ENCODE results near the gene RCL1.

RCL1 gene

GRCh38 chr9:4844056-4844838, 51.5 kb downstream of the RCL1 start:
- no peak for DNase-seq

- no peak for DNase-seq
Observed at GRCh38 chr9:4849369-4849768, 56.6 kb downstream of the RCL1 start.

- no peak for DNase-seq
Observed at GRCh38 chr9:4850603-4851310, 58.0 kb downstream of the RCL1 start.

- DNase-seq: no peak
Observed at GRCh38 chr9:4852419-4852818, 59.7 kb downstream of the RCL1 start.

DNA sequence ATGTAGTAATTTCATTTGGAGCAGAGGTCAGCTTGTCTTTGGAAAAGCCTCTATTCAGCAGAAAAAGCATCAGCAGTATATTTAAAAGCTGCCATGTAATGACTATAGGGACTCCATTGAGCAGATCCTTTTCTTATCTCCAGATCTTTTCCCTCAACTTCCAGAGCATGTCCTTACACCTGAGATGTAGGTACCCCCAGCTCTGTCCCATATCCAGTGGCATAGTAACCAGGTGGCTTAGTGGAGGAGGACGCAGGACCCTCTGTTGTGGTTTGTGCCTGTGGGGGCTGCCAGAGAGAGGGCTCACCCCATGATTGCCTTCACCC, 61.5 kb downstream of the RCL1 start:
- no peak for DNase-seq

GRCh38 chr9:4855841-4856240, 63.1 kb downstream of the RCL1 start:
- DNase-seq: no peak

- no peak for DNase-seq
Observed at GRCh38 chr9:4857163-4857810, 64.5 kb downstream of the RCL1 start.

- no peak for DNase-seq
Observed at GRCh38 chr9:4859035-4859434, 66.3 kb downstream of the RCL1 start.

- DNase-seq: no peak
Observed at GRCh38 chr9:4860383-4860782, 67.6 kb downstream of the RCL1 start.

DNA sequence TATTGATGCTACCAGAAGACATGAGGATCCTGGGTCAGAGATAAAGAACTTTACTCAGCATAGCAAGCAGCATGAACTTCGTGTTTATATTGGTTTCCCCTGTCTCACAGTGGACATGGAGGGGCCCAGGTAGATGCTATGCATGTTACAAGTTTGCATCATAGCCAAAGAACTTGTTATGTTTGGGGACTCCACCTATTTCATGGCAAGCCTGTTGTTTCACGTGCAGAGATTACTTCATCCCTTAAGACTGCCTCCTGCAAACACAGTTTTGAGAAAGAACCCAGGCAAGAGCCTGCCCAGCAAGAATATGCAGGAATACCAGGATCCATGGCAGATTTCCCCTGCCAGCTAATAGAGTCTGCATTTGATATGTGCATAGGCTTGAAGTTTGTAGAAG, 68.4 kb downstream of the RCL1 start:
- DNase-seq: no peak

GRCh38 chr9:4861736-4862451, 69.2 kb downstream of the RCL1 start:
- DNase-seq: no peak

- no peak for DNase-seq
Observed at GRCh38 chr9:4862506-4863250, 69.9 kb downstream of the RCL1 start.

DNA sequence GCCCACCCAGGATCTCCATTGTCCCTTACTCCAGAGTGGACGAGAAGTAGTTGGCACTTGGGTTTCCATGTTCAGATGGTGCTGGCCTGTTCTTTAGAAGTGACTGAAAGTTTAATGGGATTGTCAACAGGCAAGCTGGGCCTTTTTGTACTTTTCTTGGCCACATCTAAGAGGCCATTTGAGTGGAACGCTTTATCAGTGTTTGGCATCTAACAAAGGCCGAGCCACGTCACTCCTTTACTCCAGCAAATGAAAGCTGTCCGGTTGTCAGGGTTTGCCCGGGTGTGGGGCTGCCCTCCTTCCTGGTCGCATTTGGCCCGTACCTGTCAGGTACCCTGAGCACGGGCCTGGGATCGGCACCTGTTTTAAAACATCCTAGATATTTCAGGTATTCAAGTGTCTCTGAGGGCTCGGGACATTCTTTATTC, 71.5 kb downstream of the RCL1 start:
- DNase-seq: no peak

GRCh38 chr9:4864698-4865097, 72.0 kb downstream of the RCL1 start:
- DNase-seq: no peak

- no peak for DNase-seq
Observed at GRCh38 chr9:4865681-4866080, 72.9 kb downstream of the RCL1 start.

DNA sequence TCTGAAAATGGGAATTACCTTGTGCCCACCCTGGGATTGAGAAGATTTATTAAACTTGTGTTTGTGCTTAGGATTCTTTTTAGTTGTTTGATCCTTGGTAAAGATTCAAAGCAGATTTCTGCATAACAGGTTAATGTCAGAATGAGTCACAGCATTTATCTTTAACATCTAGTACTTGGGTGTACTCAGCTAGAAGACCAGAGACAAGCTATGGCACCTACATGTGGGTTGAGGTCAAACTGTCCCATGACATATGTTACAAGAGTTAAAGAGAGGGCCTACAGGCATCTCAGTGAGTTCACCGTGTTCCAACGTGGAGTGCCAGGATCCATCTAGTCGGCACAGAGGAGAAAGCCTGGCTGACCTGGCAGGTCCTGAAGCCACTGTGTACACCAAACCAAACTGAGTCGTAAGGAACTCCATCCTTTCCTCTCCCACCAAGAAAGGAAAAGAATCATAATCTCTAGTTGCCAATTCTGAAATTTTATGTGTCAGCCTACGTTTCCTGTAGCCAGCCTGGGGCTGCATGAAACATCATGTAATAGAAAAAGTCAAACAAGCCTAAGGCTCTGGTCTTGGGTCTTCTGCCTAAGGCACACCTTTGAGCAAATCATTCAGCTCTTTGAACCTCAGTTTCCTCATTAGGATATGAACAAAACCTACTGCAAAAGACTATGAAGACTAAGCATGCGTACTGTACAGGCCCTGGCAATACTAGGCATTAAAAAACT, 73.7 kb downstream of the RCL1 start:
- DNase-seq: no peak

DNA sequence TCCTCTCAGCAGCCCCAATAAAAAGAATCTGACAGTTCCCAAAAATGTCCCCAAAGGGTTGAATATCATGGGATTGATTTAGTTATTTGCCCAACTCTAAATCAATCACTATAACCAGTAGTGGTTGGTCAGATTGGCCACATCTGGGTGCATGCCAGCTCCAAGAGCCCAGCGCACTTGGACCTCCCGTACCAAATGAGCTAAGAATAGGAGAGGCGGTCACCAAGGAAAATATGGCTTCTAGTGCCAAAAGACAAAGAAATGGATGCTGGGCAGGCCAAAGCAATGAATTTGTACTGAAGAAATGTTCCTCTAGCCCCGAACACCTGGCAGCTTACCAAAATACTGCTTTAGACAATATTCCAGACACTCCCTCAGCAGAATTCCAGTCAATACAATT, 80.3 kb downstream of the RCL1 start:
- no peak for DNase-seq

DNA sequence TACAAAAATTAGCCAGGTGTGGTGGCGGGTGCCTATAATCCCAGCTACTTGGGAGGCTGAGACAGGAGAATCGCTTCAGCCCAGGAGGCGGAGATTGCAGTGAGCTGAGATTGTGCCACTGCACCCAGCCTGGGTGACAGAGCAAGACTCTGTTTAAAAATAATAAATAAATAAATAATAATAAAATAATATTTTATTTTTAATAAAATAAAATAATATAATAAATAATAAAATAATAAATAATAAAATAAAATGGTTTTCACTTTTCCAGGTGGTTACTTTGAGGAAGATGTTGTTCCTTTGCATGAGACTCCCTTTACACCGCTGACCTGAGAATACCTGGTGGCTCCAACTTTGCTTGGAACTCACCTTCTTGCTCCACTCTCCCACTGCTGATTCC, 82.8 kb downstream of the RCL1 start:
- no peak for DNase-seq

DNA sequence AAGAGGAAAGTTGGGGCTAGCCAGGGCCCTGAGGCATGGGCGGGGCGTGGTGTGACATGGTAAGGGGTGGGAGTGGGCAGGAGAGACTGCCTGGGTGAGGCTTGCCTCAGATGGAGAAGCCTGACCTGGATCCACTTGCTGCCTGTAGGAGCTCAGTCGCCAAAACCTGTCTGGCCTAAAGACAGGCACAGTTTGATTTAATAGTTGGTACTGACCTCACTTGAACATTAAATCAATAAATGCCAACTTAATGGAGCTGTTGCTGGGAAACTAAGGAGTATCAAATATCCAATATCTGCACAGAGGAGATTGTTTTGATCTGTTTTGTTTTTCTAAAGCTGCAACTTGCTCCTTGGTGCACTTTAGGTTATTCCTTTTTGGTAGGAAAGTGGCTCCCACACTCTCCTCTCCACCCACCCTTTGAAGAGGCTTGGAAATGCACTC, 86.4 kb downstream of the RCL1 start:
- no peak for DNase-seq

- DNase-seq: no peak
Observed at GRCh38 chr9:4883326-4883873, 90.7 kb downstream of the RCL1 start.

DNA sequence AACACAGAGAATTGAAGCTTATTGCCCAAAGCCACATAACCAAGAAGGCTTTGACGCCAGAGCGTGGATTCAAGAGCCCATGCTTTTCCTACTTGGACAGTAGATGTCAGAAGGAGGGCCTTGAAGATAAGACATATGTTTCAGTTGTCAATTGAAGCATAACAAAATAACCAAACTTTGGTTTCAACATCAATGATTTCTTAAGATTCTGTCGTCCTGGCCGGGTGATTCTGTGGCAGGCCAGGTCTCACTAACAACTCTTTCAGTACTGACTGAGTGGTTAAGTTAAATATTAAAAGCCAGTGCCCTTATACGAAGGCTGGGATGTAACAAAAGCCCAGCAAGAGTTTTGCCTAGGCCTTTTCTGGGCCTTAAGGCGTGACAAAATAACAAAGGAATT, 94.0 kb downstream of the RCL1 start:
- no peak for DNase-seq

GRCh38 chr9:4887556-4887955, 94.8 kb downstream of the RCL1 start:
- DNase-seq: no peak
